K562 (cell line): ENCODE results near the gene RASD1. TPM values are rescaled to one million over a fixed set of nuclear protein-coding genes. Genes with fewer than 3 reads are reported as not detected.

Source experiments
- ARID1B ChIP-seq: fragments of 450-650 bp; IDR thresholded peaks from 2 replicates; pipeline ENCODE4 v1.6.1; 2016; ENCODE audit warnings: antibody characterized with exemption, mild to moderate bottlenecking, inconsistent platforms
- ATF4 ChIP-seq: fragments of 450-650 bp; formaldehyde crosslinking; IDR thresholded peaks from 2 replicates; pipeline ENCODE4 v1.4.0; 2022; ENCODE audit warnings: mild to moderate bottlenecking, moderate library complexity
- E2F1 ChIP-seq: sonication (generic); formaldehyde crosslinking; IDR thresholded peaks from 2 replicates; pipeline ENCODE4 v1.8.1; 2023; ENCODE audit warnings: mild to moderate bottlenecking, missing genetic modification reagents, moderate library complexity
- LCOR ChIP-seq: sonication (generic); formaldehyde crosslinking; IDR thresholded peaks from 2 replicates; pipeline ENCODE4 v1.8.0; 2022; ENCODE audit warnings: mild to moderate bottlenecking, missing genetic modification reagents
- MBD2 ChIP-seq: sonication (generic); IDR thresholded peaks from 2 replicates; pipeline ENCODE4 v1.6.1; 2016; ENCODE audit warnings: low read depth, borderline replicate concordance
- NEUROD1 ChIP-seq: fragments of 150-350 bp; IDR thresholded peaks from 2 replicates; pipeline ENCODE4 v1.6.1; 2014; ENCODE audit warnings: borderline replicate concordance, low read length, low read depth; ENCODE audit not compliant: partially characterized antibody
- PREB ChIP-seq: sonication (generic); formaldehyde crosslinking; IDR thresholded peaks from 2 replicates; pipeline ENCODE4 v1.8.1; 2023; ENCODE audit warnings: mild to moderate bottlenecking, missing genetic modification reagents
- RBM22 ChIP-seq: fragments of 200-400 bp; formaldehyde crosslinking; IDR thresholded peaks from 2 replicates; pipeline ENCODE4 v1.6.1; 2018; ENCODE audit warnings: low read length, low read depth; ENCODE audit not compliant: poor library complexity, severe bottlenecking
- SRSF9 ChIP-seq: fragments of 200-400 bp; formaldehyde crosslinking; IDR thresholded peaks from 2 replicates; pipeline ENCODE4 v1.6.1; 2017; ENCODE audit warnings: low read depth, low read length, borderline replicate concordance
- TARDBP ChIP-seq: fragments of 450-650 bp; IDR thresholded peaks from 2 replicates; pipeline ENCODE4 v1.6.1; 2016
- THRAP3 ChIP-seq: fragments of 450-650 bp; IDR thresholded peaks from 2 replicates; pipeline ENCODE4 v1.6.1; 2016; ENCODE audit warnings: mild to moderate bottlenecking, inconsistent platforms, borderline replicate concordance
- ZBTB40 ChIP-seq, 2 experiments: fragments of 450-650 bp in 1 of 2; sonication (generic) in 1 of 2; formaldehyde crosslinking in 1 of 2; IDR thresholded peaks; 2 replicates each; pipeline versions ENCODE4 v1.7.1 to v1.9.0; 2016 to 2022; ENCODE audit warnings: inconsistent platforms in 1 of 2, mild to moderate bottlenecking in 1 of 2, missing genetic modification reagents in 1 of 2
- ZBTB7A ChIP-seq: IDR thresholded peaks from 2 replicates; pipeline ENCODE4 v1.6.1; 2011; ENCODE audit warnings: low read depth, mild to moderate bottlenecking, low read length, moderate library complexity, borderline replicate concordance; ENCODE audit not compliant: control insufficient read depth
- ZNF431 ChIP-seq: sonication (generic); formaldehyde crosslinking; IDR thresholded peaks from 2 replicates; pipeline ENCODE4 v1.8.0; 2022; ENCODE audit warnings: mild to moderate bottlenecking, missing genetic modification reagents
- polyA plus RNA-seq, 8 experiments: library from polyadenylated mRNA; depleted of rRNA in 4 of 8; stranded (reverse) in 5 of 8; unstranded in 3 of 8; fragments of >200 nt; fragmentation: Nextera tagmentation in 2 of 8; fragmentation: Illumina TruSeq in 1 of 8; extraction: Ambion mirVana in 2 of 8; extraction: Trizol in 1 of 8; gene quantifications; 2 replicates each; pipeline versions ENCODE4 v1.2.1 to v1.2.3, GENCODE V29; 2011 to 2014; ENCODE audit warnings: inconsistent platforms in 1 of 8, missing spikeins in 1 of 8
- total RNA-seq, 7 experiments: library from RNA; depleted of rRNA in 6 of 7; stranded (reverse); fragments of >200 nt in 6 of 7; fragmentation: Illumina TruSeq in 2 of 7; extraction: Trizol in 2 of 7; gene quantifications; 2 replicates each; pipeline versions ENCODE4 v1.2.1 to v1.2.3, GENCODE V29; 2011 to 2021; ENCODE audit warnings: low replicate concordance in 1 of 7

The RASD1 gene
- total and polyA plus RNA-seq, 9 of the 15 experiments (the other 6 are each of a cell fraction or from before 2014, with no cell fraction given) = 0.11 TPM; not detected in 8

- TF ChIP-seq ZBTB7A (0 out of 2 replicates have a peak, but pooled peaks have one; percentile 62), ARID1B (no peak), E2F1 (no peak), THRAP3 (no peak), ATF4 (CRISPR knock-in tag) (no peak), TARDBP (no peak), ZNF431 (CRISPR knock-in tag) (no peak), LCOR (CRISPR knock-in tag) (no peak), MBD2 (peak; percentile 17; the same call in 1 of the 2 replicates), RBM22 (peak; percentile 31), SRSF9 (no peak), NEUROD1 (no peak), PREB (CRISPR knock-in tag) (no peak), ZBTB40 (IDR thresholded peaks at IDR 0.05) (no peak), ZBTB40 (CRISPR knock-in tag; IDR thresholded peaks at IDR 0.05) (no peak)
These were observed at the start of gene RASD1 (continued) for GRCh38 chr17:17496189-17497064.
